ENCODE measurements around the gene ACACA.

Gene ACACA

GRCh38 chr17:37219876-37220606 lies 186.6 kb downstream of the ACACA start:
- DNase-seq = no peak

- no peak for DNase-seq
Observed at GRCh38 chr17:37218849-37219248, 187.8 kb downstream of the ACACA start.

- no peak for DNase-seq
Observed at GRCh38 chr17:37214416-37214815, 192.2 kb downstream of the ACACA start.

- DNase-seq = no peak
Observed at GRCh38 chr17:37213927-37214326, 192.7 kb downstream of the ACACA start.

GRCh38 chr17:37212179-37212578 lies 194.5 kb downstream of the ACACA start:
- no peak for DNase-seq

- DNase-seq = no peak
Observed at GRCh38 chr17:37211136-37211535, 195.5 kb downstream of the ACACA start.

- no peak for DNase-seq
Observed at GRCh38 chr17:37207103-37207502, 199.5 kb downstream of the ACACA start.

GRCh38 chr17:37206299-37206698 lies 200.3 kb downstream of the ACACA start:
- DNase-seq = no peak

- DNase-seq = no peak
Observed at GRCh38 chr17:37200497-37200896, 206.1 kb downstream of the ACACA start.

- no peak for DNase-seq
Observed at GRCh38 chr17:37197336-37197735, 209.3 kb downstream of the ACACA start.

GRCh38 chr17:37194208-37194607 lies 212.4 kb downstream of the ACACA start:
- DNase-seq = no peak

- DNase-seq = no peak
Observed at GRCh38 chr17:37191219-37191618, 215.4 kb downstream of the ACACA start.

GRCh38 chr17:37190493-37190892 lies 216.1 kb downstream of the ACACA start:
- DNase-seq = no peak

GRCh38 chr17:37188157-37188556 lies 218.5 kb downstream of the ACACA start:
- no peak for DNase-seq

- no peak for DNase-seq
Observed at GRCh38 chr17:37187262-37187661, 219.4 kb downstream of the ACACA start.

- DNase-seq = no peak
Observed at GRCh38 chr17:37182786-37183465, 223.7 kb downstream of the ACACA start.

GRCh38 chr17:37180376-37180775 lies 226.3 kb downstream of the ACACA start:
- no peak for DNase-seq

- no peak for DNase-seq
Observed at GRCh38 chr17:37179893-37180292, 226.7 kb downstream of the ACACA start.

- DNase-seq = no peak
Observed at GRCh38 chr17:37177254-37177870, 229.3 kb downstream of the ACACA start.

GRCh38 chr17:37176723-37177122 lies 229.9 kb downstream of the ACACA start:
- no peak for DNase-seq

- no peak for DNase-seq
Observed at GRCh38 chr17:37174205-37174604, 232.4 kb downstream of the ACACA start.

- DNase-seq = no peak
Observed at GRCh38 chr17:37170881-37171425, 235.7 kb downstream of the ACACA start.

- DNase-seq = no peak
Observed at GRCh38 chr17:37168731-37169353, 237.8 kb downstream of the ACACA start.

Data from activated gamma-delta T cell (primary cell).